Smooth muscle cell (in vitro differentiated cells): ENCODE measurements around the gene LRRC73. TPM values are rescaled to one million over a fixed set of nuclear protein-coding genes. Genes with fewer than 3 reads are reported as not detected.
"Not testable (repeated sequence)": the region's sequence is repeated elsewhere in the genome, so short reads cannot be mapped to it uniquely, and the experiment has no call there.

Experiments
- DNase-seq: peaks from one replicate; lab custom pipeline; 2025; ENCODE audit not compliant: unreplicated experiment; lab: John Stamatoyannopoulos, UW
- H2AFZ ChIP-seq: fragments of 200-600 bp; sonication (generic); 2 replicates; pipeline ENCODE4 v1.6.0; 2016; ENCODE audit warnings: antibody characterized with exemption, low read depth, mild to moderate bottlenecking
- H3F3A ChIP-seq: fragments of 200-600 bp; sonication (generic); 2 replicates; pipeline ENCODE4 v1.6.0; 2017; ENCODE audit warnings: antibody characterized with exemption, low read depth
- H3K27ac ChIP-seq: fragments of 200-600 bp; sonication (generic); 2 replicates; pipeline ENCODE4 v1.5.1; 2016; ENCODE audit warnings: low read depth, mild to moderate bottlenecking
- H3K27me3 ChIP-seq: fragments of 200-600 bp; sonication (generic); 2 replicates; pipeline ENCODE4 v1.6.1; 2016; ENCODE audit warnings: low read depth, mild to moderate bottlenecking
- H3K36me3 ChIP-seq: fragments of 200-600 bp; sonication (generic); 2 replicates; pipeline ENCODE4 v1.5.1; 2016; ENCODE audit warnings: low read depth
- H3K4me1 ChIP-seq: fragments of 200-600 bp; sonication (generic); 2 replicates; pipeline ENCODE4 v1.5.1; 2016; ENCODE audit warnings: low read depth
- H3K4me2 ChIP-seq: fragments of 200-600 bp; sonication (generic); 2 replicates; pipeline ENCODE4 v1.6.0; 2016; ENCODE audit warnings: mild to moderate bottlenecking
- H3K4me3 ChIP-seq: fragments of 200-600 bp; sonication (generic); 2 replicates; pipeline ENCODE4 v1.5.1; 2016; ENCODE audit warnings: mild to moderate bottlenecking
- H3K79me2 ChIP-seq: fragments of 200-600 bp; sonication (generic); 2 replicates; pipeline ENCODE4 v1.6.0; 2016; ENCODE audit warnings: low read depth, mild to moderate bottlenecking
- H3K9ac ChIP-seq: fragments of 200-600 bp; sonication (generic); 2 replicates; pipeline ENCODE4 v1.6.0; 2016; ENCODE audit warnings: low read depth
- H3K9me3 ChIP-seq: fragments of 200-600 bp; sonication (generic); replicated peaks from 2 replicates; pipeline ENCODE4 v1.5.1; 2016; ENCODE audit warnings: low read depth
- H4K20me1 ChIP-seq: fragments of 200-600 bp; sonication (generic); 2 replicates; pipeline ENCODE4 v1.6.0; 2016; ENCODE audit warnings: low read depth
- CTCF ChIP-seq: fragments of 200-600 bp; sonication (generic); IDR thresholded peaks from 2 replicates; pipeline ENCODE4 v1.5.1; 2017; ENCODE audit warnings: borderline replicate concordance, mild to moderate bottlenecking, antibody characterized with exemption; ENCODE audit not compliant: insufficient read depth, poor library complexity, severe bottlenecking
- WGBS: methylation state at CpG from one replicate; pipeline ENCODE4 v1.1.7; 2016; ENCODE audit warnings: low lambda C conversion rate; 5-methylcytosine and 5-hydroxymethylcytosine counted together
- polyA plus RNA-seq: library from polyadenylated mRNA; unstranded; fragments of >200 nt; fragmentation: Nextera tagmentation; extraction: Ambion mirVana; gene quantifications from 2 replicates; pipeline ENCODE4 v1.2.1, GENCODE V29; 2016
- total RNA-seq: library from RNA; depleted of rRNA; stranded (reverse); fragments of >200 nt; gene quantifications from 2 replicates; pipeline ENCODE4 v1.2.3, GENCODE V29; 2014

Gene LRRC73
- total and polyA plus RNA-seq, 2 experiments from 2014 or later = 2.1 to 2.2 TPM

DNA sequence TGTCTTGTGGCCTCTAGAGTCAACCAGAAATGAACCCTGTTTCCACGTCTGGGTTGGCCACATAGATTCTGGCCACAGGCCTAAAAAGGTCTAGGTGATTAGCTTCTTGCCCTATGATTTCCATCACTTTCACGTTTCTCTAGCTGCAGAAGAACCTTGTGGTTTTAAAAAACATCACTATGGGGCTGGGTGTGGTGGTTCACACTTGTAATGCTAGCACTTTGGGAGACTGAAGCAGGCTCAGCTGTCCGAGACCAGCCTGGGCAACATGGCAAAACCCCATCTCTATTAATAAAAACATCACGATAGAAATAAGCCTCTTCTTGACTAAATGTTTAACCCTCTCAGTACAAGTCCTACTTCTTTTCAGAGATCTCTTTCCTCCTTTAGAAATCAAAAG, 34.3 kb upstream of the LRRC73 start:
- no peak for DNase-seq
- no peaks in the 10 kb centered on the region for H3K27me3 ChIP-seq
- H3K9me3 ChIP-seq = no peaks in the 10 kb centered on the region
- H3K4me1 ChIP-seq = no peaks in the 10 kb centered on the region
- H3K9ac ChIP-seq = no peak overlapping the region
- no peaks in the 10 kb centered on the region for H3K79me2 ChIP-seq
- WGBS = 94% methylated on average over 4 of the region's 4 CpGs
- peaks cover 30% of the 10 kb centered on the region for H3K36me3 ChIP-seq
- no peaks in the 10 kb centered on the region for H3F3A ChIP-seq
- H3K27ac ChIP-seq = no peak overlapping the region
- no peaks in the 10 kb centered on the region for H4K20me1 ChIP-seq
- TF ChIP-seq CTCF = no peak
- no peak overlapping the region for H3K4me2 ChIP-seq
- H2AFZ ChIP-seq = no peak overlapping the region
- no peak overlapping the region for H3K4me3 ChIP-seq

DNA sequence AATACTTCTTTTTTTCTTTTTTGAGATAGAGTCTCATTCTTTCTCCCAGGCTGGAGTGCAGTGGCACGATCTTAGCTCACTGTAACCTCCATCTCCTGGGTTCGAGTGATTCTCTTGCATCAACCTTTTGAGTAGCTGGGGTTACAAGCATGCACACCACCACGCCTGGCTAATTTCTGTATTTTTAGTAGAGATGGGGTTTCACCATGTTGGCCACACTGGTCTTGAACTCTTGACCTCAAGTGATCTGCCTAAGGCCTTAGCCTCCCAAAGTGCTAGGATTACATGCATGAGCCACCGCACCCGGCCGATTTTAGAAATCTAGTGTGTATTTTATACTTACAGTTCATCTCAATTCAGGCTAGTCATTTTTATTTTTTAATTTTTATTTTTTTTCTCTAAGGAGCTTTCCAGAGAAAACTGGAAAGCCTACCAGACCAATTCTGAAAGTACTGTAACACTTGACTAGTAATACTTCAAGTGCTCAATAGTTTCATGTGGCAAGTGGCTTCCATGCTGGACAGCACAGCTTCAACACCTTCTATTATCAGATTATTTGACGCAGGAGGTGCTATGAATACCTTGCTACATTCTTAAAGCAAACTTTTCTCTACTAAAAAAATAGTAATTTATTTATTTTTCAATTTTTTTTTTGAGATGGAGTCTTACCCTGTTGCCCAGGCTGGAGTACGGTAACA, 31.8 kb upstream of the LRRC73 start:
- no peaks in the 10 kb centered on the region for H3K27me3 ChIP-seq
- no peak overlapping the region for H2AFZ ChIP-seq
- H3K9me3 ChIP-seq = no peaks in the 10 kb centered on the region
- WGBS = 97% methylated on average over 8 of the region's 8 CpGs
- no peaks in the 10 kb centered on the region for H3K79me2 ChIP-seq
- H3K4me3 ChIP-seq = no peak overlapping the region
- H3F3A ChIP-seq = no peaks in the 10 kb centered on the region
- no peaks in the 10 kb centered on the region for H3K4me1 ChIP-seq
- no peak for TF ChIP-seq CTCF
- H3K27ac ChIP-seq = no peak overlapping the region
- no peak overlapping the region for H3K4me2 ChIP-seq
- H3K9ac ChIP-seq = no peak overlapping the region
- H4K20me1 ChIP-seq = no peaks in the 10 kb centered on the region
- DNase-seq = no peak
- H3K36me3 ChIP-seq = peaks cover 13% of the 10 kb centered on the region

- over 99% methylated on average over 5 of the region's 5 CpGs for WGBS
- H3K27ac ChIP-seq = no peak overlapping the region
- no peaks in the 10 kb centered on the region for H3K27me3 ChIP-seq
- DNase-seq = no peak
- no peak for TF ChIP-seq CTCF
- no peak overlapping the region for H3K4me3 ChIP-seq
- no peaks in the 10 kb centered on the region for H3K79me2 ChIP-seq
- H4K20me1 ChIP-seq = no peaks in the 10 kb centered on the region
- no peaks in the 10 kb centered on the region for H3K36me3 ChIP-seq
- H3K9me3 ChIP-seq = no peaks in the 10 kb centered on the region
- no peak overlapping the region for H3K9ac ChIP-seq
- no peaks in the 10 kb centered on the region for H3K4me1 ChIP-seq
- no peak overlapping the region for H2AFZ ChIP-seq
- H3F3A ChIP-seq = no peaks in the 10 kb centered on the region
- H3K4me2 ChIP-seq = no peak overlapping the region
Measured at GRCh38 chr6:43540507-43540906, 30.4 kb upstream of the LRRC73 start.

GRCh38 chr6:43539409-43539808, 29.3 kb upstream of the LRRC73 start:
- H3K4me3 ChIP-seq, H3F3A ChIP-seq, H3K79me2 ChIP-seq, DNase-seq, H3K9me3 ChIP-seq, H3K4me1 ChIP-seq, H3K27ac ChIP-seq, H4K20me1 ChIP-seq, H3K36me3 ChIP-seq, H3K27me3 ChIP-seq, H3K4me2 ChIP-seq, H2AFZ ChIP-seq, H3K9ac ChIP-seq: not testable (repeated sequence)
- WGBS = 99% methylated on average over 20 of the region's 20 CpGs

DNA sequence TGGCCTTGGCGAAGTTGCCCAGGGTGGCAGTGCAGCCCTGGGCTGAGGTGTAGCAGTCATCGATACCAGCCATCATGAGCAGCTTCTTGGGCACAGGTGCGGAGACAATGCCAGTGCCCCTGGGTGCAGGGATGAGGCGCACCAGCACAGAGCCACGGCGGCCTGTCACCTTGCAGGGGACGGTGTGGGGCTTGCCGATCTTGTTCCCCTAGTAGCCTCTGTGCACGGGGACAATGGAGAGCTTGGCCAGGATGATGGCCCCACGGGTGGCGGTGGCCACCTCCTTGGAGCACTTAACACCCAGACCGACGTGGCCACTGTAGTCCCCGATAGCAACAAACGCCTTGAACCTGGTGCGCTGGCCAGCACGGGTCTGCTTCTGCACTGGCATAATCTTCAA, 28.8 kb upstream of the LRRC73 start:
- H3F3A ChIP-seq, DNase-seq, H4K20me1 ChIP-seq, H3K4me2 ChIP-seq, H3K4me3 ChIP-seq, H3K79me2 ChIP-seq, H3K27me3 ChIP-seq, H2AFZ ChIP-seq, H3K27ac ChIP-seq, H3K36me3 ChIP-seq, H3K9me3 ChIP-seq, H3K4me1 ChIP-seq, H3K9ac ChIP-seq: not testable (repeated sequence)
- over 99% methylated on average over 17 of the region's 17 CpGs for whole genome bisulfite sequencing
